Measurements from ENCODE around the gene MYH11.

The MYH11 gene

GRCh38 chr16:15873737-15874136 is 16.9 kb upstream of the MYH11 start:
- no peak overlapping the region for H3K27ac ChIP-seq (ENCODE audit: low read length)
- H3K9me3 ChIP-seq (ENCODE audit: control insufficient read depth, low read depth, low read length) = no peaks in the 10 kb centered on the region
- H3K36me3 ChIP-seq (ENCODE audit: control insufficient read depth, low read depth, low read length) = peaks cover 36% of the 10 kb centered on the region
- no peak overlapping the region for H3K9ac ChIP-seq (ENCODE audit: low read length)
- H3K4me3 ChIP-seq (ENCODE audit: low read length) = no peak overlapping the region
- no peaks in the 10 kb centered on the region for H3K4me1 ChIP-seq (ENCODE audit: control insufficient read depth, low read depth, low read length)
- no peaks in the 10 kb centered on the region for H3K27me3 ChIP-seq (ENCODE audit: control insufficient read depth, insufficient read depth, low read length)

DNA sequence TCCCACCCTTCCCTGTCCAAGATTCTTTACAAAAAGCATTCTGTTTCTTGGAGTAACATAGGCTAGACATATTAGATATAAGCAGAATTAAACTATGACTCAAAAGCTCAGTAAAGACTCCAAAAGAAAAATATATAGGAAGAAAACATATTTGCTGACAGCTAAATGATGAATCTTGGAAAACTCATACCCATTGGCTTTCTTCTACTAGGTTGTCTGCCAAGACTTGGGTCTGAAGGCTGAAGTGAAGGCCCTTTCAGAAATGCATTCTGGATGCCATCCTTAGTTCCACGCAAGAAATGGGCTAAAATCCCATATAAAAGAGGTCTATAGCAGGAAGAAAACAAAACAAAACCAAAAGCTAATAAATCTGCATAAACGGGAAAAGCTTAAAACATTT is 16.5 kb upstream of the MYH11 start:
- Histone ChIP-seq H3K27ac (ENCODE audit: low read length) (no peak overlapping the region), H3K4me1 (ENCODE audit: control insufficient read depth, low read depth, low read length) (no peaks in the 10 kb centered on the region), H3K4me3 (ENCODE audit: low read length) (no peak overlapping the region), H3K27me3 (ENCODE audit: control insufficient read depth, insufficient read depth, low read length) (no peaks in the 10 kb centered on the region), H3K9ac (ENCODE audit: low read length) (no peak overlapping the region), H3K36me3 (ENCODE audit: control insufficient read depth, low read depth, low read length) (peaks cover 34% of the 10 kb centered on the region), H3K9me3 (ENCODE audit: control insufficient read depth, low read depth, low read length) (no peaks in the 10 kb centered on the region)

DNA sequence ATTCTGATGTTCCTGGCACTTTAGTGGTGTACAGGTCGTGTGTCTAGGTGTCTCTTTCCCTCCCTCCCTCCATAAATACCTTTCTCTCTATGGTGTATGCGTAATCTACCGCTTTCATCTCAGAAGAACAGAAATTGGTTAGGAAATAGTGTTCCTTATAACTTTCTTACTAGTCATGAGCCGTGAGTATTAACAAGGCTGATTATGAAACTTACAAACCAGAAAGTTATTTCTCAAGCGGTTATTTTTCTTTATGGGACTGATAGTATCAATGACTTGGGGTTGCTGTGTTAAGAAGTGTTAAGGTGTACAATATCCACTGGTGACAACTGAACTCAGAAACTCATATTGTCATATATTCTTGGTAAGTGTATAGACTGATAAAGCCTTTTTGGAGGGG is 13.2 kb upstream of the MYH11 start:
- H3K9ac ChIP-seq (ENCODE audit: low read length) = no peak overlapping the region
- no peaks in the 10 kb centered on the region for H3K4me1 ChIP-seq (ENCODE audit: control insufficient read depth, low read depth, low read length)
- no peak overlapping the region for H3K4me3 ChIP-seq (ENCODE audit: low read length)
- H3K9me3 ChIP-seq (ENCODE audit: control insufficient read depth, low read depth, low read length) = no peaks in the 10 kb centered on the region
- H3K36me3 ChIP-seq (ENCODE audit: control insufficient read depth, low read depth, low read length) = peaks cover 47% of the 10 kb centered on the region
- no peaks in the 10 kb centered on the region for H3K27me3 ChIP-seq (ENCODE audit: control insufficient read depth, insufficient read depth, low read length)
- H3K27ac ChIP-seq (ENCODE audit: low read length) = no peak overlapping the region

DNA sequence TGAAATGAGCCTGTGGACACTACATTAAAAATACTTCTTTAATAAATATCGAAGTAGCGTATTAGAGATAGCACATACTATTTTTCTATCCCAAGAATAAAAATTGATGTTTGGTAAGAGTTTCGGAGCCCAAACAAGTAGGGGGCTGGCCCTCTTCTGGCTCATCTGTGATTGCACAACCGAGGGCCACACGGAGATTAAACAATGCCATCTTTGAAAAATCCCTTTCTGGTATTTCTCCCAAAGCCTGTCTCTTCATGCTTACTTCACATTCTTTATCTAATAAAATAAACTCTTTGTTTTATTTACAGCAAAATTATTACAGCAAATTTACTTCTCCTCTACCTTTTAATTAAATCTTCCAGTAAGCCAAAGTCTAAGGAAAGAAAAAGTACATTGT is 9.6 kb upstream of the MYH11 start:
- H3K27me3 ChIP-seq (ENCODE audit: control insufficient read depth, insufficient read depth, low read length) = no peaks in the 10 kb centered on the region
- no peaks in the 10 kb centered on the region for H3K4me1 ChIP-seq (ENCODE audit: control insufficient read depth, low read depth, low read length)
- no peak overlapping the region for H3K9ac ChIP-seq (ENCODE audit: low read length)
- H3K36me3 ChIP-seq (ENCODE audit: control insufficient read depth, low read depth, low read length) = peaks cover 28% of the 10 kb centered on the region
- H3K27ac ChIP-seq (ENCODE audit: low read length) = no peak overlapping the region
- no peaks in the 10 kb centered on the region for H3K9me3 ChIP-seq (ENCODE audit: control insufficient read depth, low read depth, low read length)
- no peak overlapping the region for H3K4me3 ChIP-seq (ENCODE audit: low read length)

- no peaks in the 10 kb centered on the region for H3K27me3 ChIP-seq (ENCODE audit: control insufficient read depth, insufficient read depth, low read length)
- no peak overlapping the region for H3K9ac ChIP-seq (ENCODE audit: low read length)
- no peak overlapping the region for H3K27ac ChIP-seq (ENCODE audit: low read length)
- H3K4me3 ChIP-seq (ENCODE audit: low read length) = no peak overlapping the region
- H3K36me3 ChIP-seq (ENCODE audit: control insufficient read depth, low read depth, low read length) = peaks cover 26% of the 10 kb centered on the region
- no peaks in the 10 kb centered on the region for H3K4me1 ChIP-seq (ENCODE audit: control insufficient read depth, low read depth, low read length)
- H3K9me3 ChIP-seq (ENCODE audit: control insufficient read depth, low read depth, low read length) = no peaks in the 10 kb centered on the region
Measured at GRCh38 chr16:15865742-15866141, 8.9 kb upstream of the MYH11 start.

GRCh38 chr16:15864939-15865338 is 8.1 kb upstream of the MYH11 start:
- Histone ChIP-seq H3K27me3 (ENCODE audit: control insufficient read depth, insufficient read depth, low read length) (no peaks in the 10 kb centered on the region), H3K36me3 (ENCODE audit: control insufficient read depth, low read depth, low read length) (peaks cover 22% of the 10 kb centered on the region), H3K27ac (ENCODE audit: low read length) (no peak overlapping the region), H3K9me3 (ENCODE audit: control insufficient read depth, low read depth, low read length) (no peaks in the 10 kb centered on the region), H3K4me1 (ENCODE audit: control insufficient read depth, low read depth, low read length) (no peaks in the 10 kb centered on the region), H3K9ac (ENCODE audit: low read length) (no peak overlapping the region), H3K4me3 (ENCODE audit: low read length) (no peak overlapping the region)

- Histone ChIP-seq H3K27me3 (ENCODE audit: control insufficient read depth, insufficient read depth, low read length) (peaks cover 23% of the 10 kb centered on the region), H3K4me1 (ENCODE audit: control insufficient read depth, low read depth, low read length) (no peaks in the 10 kb centered on the region), H3K4me3 (ENCODE audit: low read length) (no peak overlapping the region), H3K36me3 (ENCODE audit: control insufficient read depth, low read depth, low read length) (peaks cover 15% of the 10 kb centered on the region), H3K27ac (ENCODE audit: low read length) (no peak overlapping the region), H3K9ac (ENCODE audit: low read length) (no peak overlapping the region), H3K9me3 (ENCODE audit: control insufficient read depth, low read depth, low read length) (no peaks in the 10 kb centered on the region)
Measured at GRCh38 chr16:15861996-15862395, 5.2 kb upstream of the MYH11 start.

- Histone ChIP-seq H3K27ac (ENCODE audit: low read length) (no peak overlapping the region), H3K4me1 (ENCODE audit: control insufficient read depth, low read depth, low read length) (no peaks in the 10 kb centered on the region), H3K9me3 (ENCODE audit: control insufficient read depth, low read depth, low read length) (no peaks in the 10 kb centered on the region), H3K36me3 (ENCODE audit: control insufficient read depth, low read depth, low read length) (no peaks in the 10 kb centered on the region), H3K27me3 (ENCODE audit: control insufficient read depth, insufficient read depth, low read length) (peaks cover 50% of the 10 kb centered on the region), H3K9ac (ENCODE audit: low read length) (no peak overlapping the region), H3K4me3 (ENCODE audit: low read length) (no peak overlapping the region)
Measured at GRCh38 chr16:15858921-15859668, 2.3 kb upstream of the MYH11 start.

DNA sequence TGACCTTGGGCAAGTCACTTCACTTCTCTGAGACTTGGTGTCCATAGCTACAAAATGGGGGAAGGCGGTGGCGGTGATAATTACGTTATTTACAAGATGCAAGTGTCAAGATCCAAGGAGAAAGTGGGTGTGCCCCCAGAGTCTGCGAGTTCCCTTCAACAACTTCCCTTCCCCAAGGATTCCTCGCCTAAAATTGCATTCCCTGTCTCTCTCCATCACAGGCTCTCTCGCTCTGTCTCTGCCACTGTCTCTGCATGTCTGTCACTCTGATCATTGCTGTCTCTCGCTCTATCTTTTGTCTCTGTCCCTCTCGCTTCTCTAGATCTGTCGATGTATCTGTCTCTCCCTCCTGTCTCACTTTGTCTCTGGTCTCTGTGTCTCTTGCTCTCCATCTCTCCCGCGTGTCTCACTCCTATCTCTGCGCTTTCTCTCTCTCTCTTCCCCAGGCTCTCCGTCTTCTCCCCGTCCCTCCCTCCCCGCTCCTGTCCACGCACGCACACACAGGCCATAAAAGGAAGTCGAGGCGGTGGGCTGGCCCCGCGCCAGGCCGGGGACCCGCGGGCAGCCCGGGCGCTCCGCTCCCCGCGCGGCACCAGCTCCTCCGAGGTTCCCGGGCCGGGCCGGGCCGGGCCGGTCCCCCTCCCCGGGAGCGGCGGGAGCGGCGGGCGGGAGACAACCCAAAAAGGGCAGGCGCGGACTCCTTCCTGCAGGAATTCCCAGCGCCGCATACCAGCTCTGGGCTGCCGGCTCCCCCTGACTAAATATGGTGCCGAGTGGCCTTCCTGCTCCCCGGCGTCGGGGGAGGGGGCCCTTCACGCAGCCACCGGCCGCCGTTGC is 1.1 kb upstream of the MYH11 start:
- no peak overlapping the region for H3K27ac ChIP-seq (ENCODE audit: low read length)
- H3K4me1 ChIP-seq (ENCODE audit: control insufficient read depth, low read depth, low read length) = no peaks in the 10 kb centered on the region
- H3K9me3 ChIP-seq (ENCODE audit: control insufficient read depth, low read depth, low read length) = no peaks in the 10 kb centered on the region
- no peaks in the 10 kb centered on the region for H3K36me3 ChIP-seq (ENCODE audit: control insufficient read depth, low read depth, low read length)
- peaks cover 52% of the 10 kb centered on the region for H3K27me3 ChIP-seq (ENCODE audit: control insufficient read depth, insufficient read depth, low read length)
- peak overlapping the region; percentile 56 for H3K4me3 ChIP-seq (ENCODE audit: low read length)
- no peak overlapping the region for H3K9ac ChIP-seq (ENCODE audit: low read length)

- no peaks in the 10 kb centered on the region for H3K9me3 ChIP-seq (ENCODE audit: control insufficient read depth, low read depth, low read length)
Measured at GRCh38 chr16:15856182-15856581, 646 bp downstream of the MYH11 start.

DNA sequence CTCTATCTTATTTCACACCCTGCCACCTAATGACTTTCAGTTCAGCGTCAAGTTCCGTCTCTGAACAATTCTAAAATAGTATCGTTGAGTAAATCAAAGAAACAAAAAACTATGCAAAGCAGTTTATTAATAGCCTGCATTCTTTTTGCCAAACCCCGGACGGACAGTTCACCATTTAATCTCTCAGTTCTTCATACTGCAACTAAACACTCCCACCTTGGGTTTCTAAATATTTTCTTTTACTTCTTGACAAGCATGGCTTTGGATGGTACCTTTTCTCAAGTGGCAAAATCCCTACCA is 1.2 kb downstream of the MYH11 start:
- no peak overlapping the region for H3K4me3 ChIP-seq (ENCODE audit: low read length)
- H3K9ac ChIP-seq (ENCODE audit: low read length) = no peak overlapping the region
- H3K36me3 ChIP-seq (ENCODE audit: control insufficient read depth, low read depth, low read length) = no peaks in the 10 kb centered on the region
- no peak overlapping the region for H3K27ac ChIP-seq (ENCODE audit: low read length)
- H3K27me3 ChIP-seq (ENCODE audit: control insufficient read depth, insufficient read depth, low read length) = peaks cover 52% of the 10 kb centered on the region
- no peaks in the 10 kb centered on the region for H3K4me1 ChIP-seq (ENCODE audit: control insufficient read depth, low read depth, low read length)
- H3K9me3 ChIP-seq (ENCODE audit: control insufficient read depth, low read depth, low read length) = no peaks in the 10 kb centered on the region

More at GRCh38 chr16:15856182-15856581, 646 bp downstream of the MYH11 start:
- H3K27ac ChIP-seq (ENCODE audit: low read length) = no peak overlapping the region
- H3K4me1 ChIP-seq (ENCODE audit: control insufficient read depth, low read depth, low read length) = no peaks in the 10 kb centered on the region
- H3K9ac ChIP-seq (ENCODE audit: low read length) = no peak overlapping the region
- H3K36me3 ChIP-seq (ENCODE audit: control insufficient read depth, low read depth, low read length) = no peaks in the 10 kb centered on the region
- no peak overlapping the region for H3K4me3 ChIP-seq (ENCODE audit: low read length)
- H3K27me3 ChIP-seq (ENCODE audit: control insufficient read depth, insufficient read depth, low read length) = peaks cover 52% of the 10 kb centered on the region
